ENCODE data around the gene NUFIP2. TPM values are rescaled to one million over a fixed set of nuclear protein-coding genes. Genes with fewer than 3 reads are reported as not detected.
"Not testable (repeated sequence)": the region's sequence is repeated elsewhere in the genome, so short reads cannot be mapped to it uniquely, and the experiment has no call there.

The NUFIP2 gene
- total RNA-seq, 1 donor from 2014 or later: 38.4 TPM

GRCh38 chr17:29245401-29245800 is 48.5 kb downstream of the NUFIP2 start:
- intact Hi-C loops (cut with DNase I): no loop called here
- ATAC-seq (ENCODE audit: poor library complexity) (no peak), DNase-seq (no peak)

GRCh38 chr17:29243792-29244191 is 50.2 kb downstream of the NUFIP2 start:
- DNase-seq: no peak
- ATAC-seq (ENCODE audit: poor library complexity): no peak
- intact Hi-C loops (cut with DNase I): no loop called here

GRCh38 chr17:29242790-29243189 is 51.2 kb downstream of the NUFIP2 start:
- intact Hi-C loops (cut with DNase I): no loop called here
- DNase-seq: no peak
- no peak for ATAC-seq (ENCODE audit: poor library complexity)

GRCh38 chr17:29242051-29242450 is 51.9 kb downstream of the NUFIP2 start:
- no peak for ATAC-seq (ENCODE audit: poor library complexity)
- intact Hi-C loops (cut with DNase I): no loop called here
- DNase-seq: no peak

GRCh38 chr17:29240968-29241963 is 52.7 kb downstream of the NUFIP2 start:
- intact Hi-C loops (cut with DNase I): no loop called here
- DNase-seq (peak; percentile 59), ATAC-seq (ENCODE audit: poor library complexity) (peak; percentile 68)

GRCh38 chr17:29240477-29240876 is 53.5 kb downstream of the NUFIP2 start:
- intact Hi-C loops (cut with DNase I): no loop called here
- ATAC-seq (ENCODE audit: poor library complexity) (no peak), DNase-seq (no peak)

GRCh38 chr17:29238133-29238850 is 55.7 kb downstream of the NUFIP2 start:
- intact Hi-C loops (cut with DNase I): no loop called here
- ATAC-seq (ENCODE audit: poor library complexity) (no peak), DNase-seq (no peak)

GRCh38 chr17:29237476-29238132 is 56.3 kb downstream of the NUFIP2 start:
- intact Hi-C loops (cut with DNase I): no loop called here
- no peak for ATAC-seq (ENCODE audit: poor library complexity)
- DNase-seq: no peak

GRCh38 chr17:29235904-29236303 is 58.0 kb downstream of the NUFIP2 start:
- no peak for DNase-seq
- no peak for ATAC-seq (ENCODE audit: poor library complexity)
- intact Hi-C loops (cut with DNase I): no loop called here

- ATAC-seq (ENCODE audit: poor library complexity); DNase-seq; intact Hi-C loops (cut with DNase I): not testable (repeated sequence)
Measured at GRCh38 chr17:29234972-29235371, 59.0 kb downstream of the NUFIP2 start.

GRCh38 chr17:29233301-29233700 is 60.6 kb downstream of the NUFIP2 start:
- ATAC-seq (ENCODE audit: poor library complexity): no peak
- intact Hi-C loops (cut with DNase I): no loop called here
- no peak for DNase-seq

GRCh38 chr17:29225396-29225795 is 68.6 kb downstream of the NUFIP2 start:
- DNase-seq (no peak), ATAC-seq (ENCODE audit: poor library complexity) (no peak)
- intact Hi-C loops (cut with DNase I): loop anchor here (10.0 kb wide), 1 partner anchor 261 kb away; no protein-coding TSS in a partner anchor

GRCh38 chr17:29221338-29221737 is 72.6 kb downstream of the NUFIP2 start:
- not testable (repeated sequence) for DNase-seq; ATAC-seq (ENCODE audit: poor library complexity)
- intact Hi-C loops (cut with DNase I): loop anchor here (10.0 kb wide), 1 partner anchor 257 kb away; no protein-coding TSS in a partner anchor

GRCh38 chr17:29219378-29220047 is 74.4 kb downstream of the NUFIP2 start:
- intact Hi-C loops (cut with DNase I): loop anchor here (2.0 to 10.0 kb wide), 2 partner anchors 71 to 255 kb away; no protein-coding TSS in a partner anchor
- DNase-seq (peak; percentile 77), ATAC-seq (ENCODE audit: poor library complexity) (peak; percentile 92)

- intact Hi-C loops (cut with DNase I): no loop called here
- ATAC-seq (ENCODE audit: poor library complexity): no peak
- DNase-seq: no peak
Measured at GRCh38 chr17:29216856-29217255, 77.1 kb downstream of the NUFIP2 start.

GRCh38 chr17:29216181-29216580 is 77.8 kb downstream of the NUFIP2 start:
- no peak for ATAC-seq (ENCODE audit: poor library complexity)
- no peak for DNase-seq
- intact Hi-C loops (cut with DNase I): no loop called here

- no peak for DNase-seq
- ATAC-seq (ENCODE audit: poor library complexity): no peak
- intact Hi-C loops (cut with DNase I): no loop called here
Measured at GRCh38 chr17:29215717-29216116, 78.2 kb downstream of the NUFIP2 start.

GRCh38 chr17:29215174-29215573 is 78.8 kb downstream of the NUFIP2 start:
- no peak for ATAC-seq (ENCODE audit: poor library complexity)
- intact Hi-C loops (cut with DNase I): no loop called here

More at GRCh38 chr17:29215174-29215573, 78.8 kb downstream of the NUFIP2 start:
- DNase-seq: no peak

Data from Right ventricle myocardium superior (tissue), 1 donor.